OCI-LY3 (cell line): ENCODE measurements around the gene PIP5K1C.
A peak's percentile ranks its signal among the peaks of the same experiment; 100 is the strongest.

Experiments
- CTCF ChIP-seq: fragments of 200-600, 300-600 bp; sonication (generic); IDR thresholded peaks from 2 replicates; pipeline ENCODE4 v1.5.1; 2014; ENCODE audit warnings: antibody characterized with exemption, low read length, low read depth
- EZH2phosphoT487 ChIP-seq: fragments of 200-600 bp; shearing (Covaris generic); IDR thresholded peaks from 2 replicates; pipeline ENCODE4 v1.6.1; 2018; ENCODE audit warnings: antibody characterized with exemption, mixed run types, low read depth

GRCh38 chr19:3692141-3693024 lies 7.9 kb downstream of the PIP5K1C start:
- TF ChIP-seq CTCF (peak; percentile 59), EZH2phosphoT487 (no peak)
